HepG2 (cell line): ENCODE measurements around the gene MRPL38. TPM values are rescaled to one million over a fixed set of nuclear protein-coding genes. Genes with fewer than 3 reads are reported as not detected.

Experiments used
- CAMTA2 ChIP-seq: sonication (generic); formaldehyde crosslinking; IDR thresholded peaks from 2 replicates; pipeline ENCODE4 v1.4.0; 2020; ENCODE audit warnings: mild to moderate bottlenecking, missing genetic modification reagents, borderline replicate concordance
- TEF ChIP-seq: sonication (generic); formaldehyde crosslinking; IDR thresholded peaks from 2 replicates; pipeline ENCODE4 v1.5.0; 2020; ENCODE audit warnings: missing genetic modification reagents
- TGIF2 ChIP-seq: IDR thresholded peaks from 2 replicates; pipeline ENCODE4 v1.6.1; 2016; ENCODE audit warnings: control low read depth, missing compliant biosample characterization
- YEATS2 ChIP-seq: sonication (generic); formaldehyde crosslinking; IDR thresholded peaks from 2 replicates; pipeline ENCODE4 v1.4.0; 2020; ENCODE audit warnings: missing genetic modification reagents, borderline replicate concordance
- YY1 ChIP-seq: IDR thresholded peaks from 2 replicates; pipeline ENCODE4 v1.6.1; 2011; ENCODE audit warnings: low read length, low read depth, moderate library complexity, mild to moderate bottlenecking; ENCODE audit not compliant: insufficient read depth, insufficient replicate concordance
- ZNF343 ChIP-seq: sonication (generic); formaldehyde crosslinking; IDR thresholded peaks from 2 replicates; pipeline ENCODE4 v1.4.0; 2020; ENCODE audit warnings: mild to moderate bottlenecking, missing genetic modification reagents
- ZNF362 ChIP-seq: sonication (generic); formaldehyde crosslinking; IDR thresholded peaks from 2 replicates; pipeline ENCODE4 v1.4.0; 2020; ENCODE audit warnings: missing genetic modification reagents, mild to moderate bottlenecking, borderline replicate concordance
- ZNF605 ChIP-seq: sonication (generic); formaldehyde crosslinking; IDR thresholded peaks from 2 replicates; pipeline ENCODE4 v1.8.0; 2022; ENCODE audit warnings: mild to moderate bottlenecking, missing genetic modification reagents
- ZNF773 ChIP-seq: sonication (generic); formaldehyde crosslinking; IDR thresholded peaks from 2 replicates; pipeline ENCODE4 v1.4.0; 2020; ENCODE audit warnings: missing genetic modification reagents, borderline replicate concordance
- polyA plus RNA-seq, 8 experiments: library from polyadenylated mRNA; depleted of rRNA in 3 of 8; stranded (reverse) in 7 of 8; unstranded in 1 of 8; fragments of >200 nt; fragmentation: Illumina TruSeq in 4 of 8; extraction: Trizol in 4 of 8; gene quantifications; 2 replicates each; pipeline versions ENCODE4 v1.2.1 to v1.2.3, GENCODE V29; 2011 to 2016; ENCODE audit warnings: low read depth in 4 of 8, missing spikeins in 1 of 8, mixed read lengths in 1 of 8; ENCODE audit not compliant: insufficient read depth in 1 of 8
- total RNA-seq, 5 experiments: library from RNA; depleted of rRNA; stranded (reverse); fragments of >200 nt; fragmentation: Illumina TruSeq; extraction: Trizol; gene quantifications; 2 replicates each; pipeline ENCODE4 v1.2.3, GENCODE V29; 2016; ENCODE audit warnings: low read depth in 1 of 5
- TF ChIP-seq, protein P1 (sequence below): sonication (generic); formaldehyde crosslinking; IDR thresholded peaks from 2 replicates; pipeline ENCODE4 v1.4.0; 2020; ENCODE audit warnings: mild to moderate bottlenecking, missing genetic modification reagents
- TF ChIP-seq, protein P2 (sequence below): sonication (generic); formaldehyde crosslinking; conservative IDR thresholded peaks from 2 replicates; pipeline ENCODE4 v1.8.0; 2022; ENCODE audit warnings: mild to moderate bottlenecking, moderate library complexity, missing genetic modification reagents

The MRPL38 gene
- total and polyA plus RNA-seq, 2 of the 13 experiments (the other 11 are each of a cell fraction or from before 2014, with no cell fraction given): 83.7 to 125 TPM

GRCh38 chr17:75896415-75897159, 8.1 kb downstream of the MRPL38 start, which contains the start of gene TRIM65 (continued):
- TF ChIP-seq, protein P1, sequence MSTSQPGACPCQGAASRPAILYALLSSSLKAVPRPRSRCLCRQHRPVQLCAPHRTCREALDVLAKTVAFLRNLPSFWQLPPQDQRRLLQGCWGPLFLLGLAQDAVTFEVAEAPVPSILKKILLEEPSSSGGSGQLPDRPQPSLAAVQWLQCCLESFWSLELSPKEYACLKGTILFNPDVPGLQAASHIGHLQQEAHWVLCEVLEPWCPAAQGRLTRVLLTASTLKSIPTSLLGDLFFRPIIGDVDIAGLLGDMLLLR: peak; percentile 66; the same call in 1 of the 2 replicates
- peak; percentile 32; the same call in 1 of the 2 replicates for TF ChIP-seq ZNF343
- TF ChIP-seq ZNF362 (CRISPR knock-in tag): 0 out of 2 replicates have a peak, but pooled peaks have one; percentile 21
- TF ChIP-seq TEF (CRISPR knock-in tag): peak; percentile 72; the same call in 1 of the 2 replicates
- peak; percentile 90 for TF ChIP-seq YY1
- peak; percentile 51; the same call in 1 of the 2 replicates for TF ChIP-seq YEATS2 (CRISPR knock-in tag)
- TF ChIP-seq, protein P2, sequence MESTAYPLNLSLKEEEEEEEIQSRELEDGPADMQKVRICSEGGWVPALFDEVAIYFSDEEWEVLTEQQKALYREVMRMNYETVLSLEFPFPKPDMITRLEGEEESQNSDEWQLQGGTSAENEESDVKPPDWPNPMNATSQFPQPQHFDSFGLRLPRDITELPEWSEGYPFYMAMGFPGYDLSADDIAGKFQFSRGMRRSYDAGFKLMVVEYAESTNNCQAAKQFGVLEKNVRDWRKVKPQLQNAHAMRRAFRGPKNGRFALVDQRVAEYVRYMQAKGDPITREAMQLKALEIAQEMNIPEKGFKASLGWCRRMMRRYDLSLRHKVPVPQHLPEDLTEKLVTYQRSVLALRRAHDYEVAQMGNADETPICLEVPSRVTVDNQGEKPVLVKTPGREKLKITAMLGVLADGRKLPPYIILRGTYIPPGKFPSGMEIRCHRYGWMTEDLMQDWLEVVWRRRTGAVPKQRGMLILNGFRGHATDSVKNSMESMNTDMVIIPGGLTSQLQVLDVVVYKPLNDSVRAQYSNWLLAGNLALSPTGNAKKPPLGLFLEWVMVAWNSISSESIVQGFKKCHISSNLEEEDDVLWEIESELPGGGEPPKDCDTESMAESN (CRISPR knock-in tag): peak; percentile 70; the same call in 1 of the 2 replicates
- TF ChIP-seq ZNF605 (CRISPR knock-in tag): peak; percentile 12; the same call in 1 of the 2 replicates
- TF ChIP-seq TGIF2: peak; percentile 30; the same call in 1 of the 2 replicates
- TF ChIP-seq ZNF773: 0 out of 2 replicates have a peak, but pooled peaks have one; percentile 25
- 0 out of 2 replicates have a peak, but pooled peaks have one; percentile 36 for TF ChIP-seq CAMTA2 (CRISPR knock-in tag)
